GM21576 (cell line): Measurements from ENCODE around the gene SLC38A10.

Experiments used
- ATAC-seq: cut with Tn5 transposase; IDR thresholded peaks from one replicate; pipeline ENCODE4 v1.9.1; 2021; ENCODE audit warnings: mild to moderate bottlenecking, moderate library complexity; ENCODE audit not compliant: unreplicated experiment

The SLC38A10 gene

DNA sequence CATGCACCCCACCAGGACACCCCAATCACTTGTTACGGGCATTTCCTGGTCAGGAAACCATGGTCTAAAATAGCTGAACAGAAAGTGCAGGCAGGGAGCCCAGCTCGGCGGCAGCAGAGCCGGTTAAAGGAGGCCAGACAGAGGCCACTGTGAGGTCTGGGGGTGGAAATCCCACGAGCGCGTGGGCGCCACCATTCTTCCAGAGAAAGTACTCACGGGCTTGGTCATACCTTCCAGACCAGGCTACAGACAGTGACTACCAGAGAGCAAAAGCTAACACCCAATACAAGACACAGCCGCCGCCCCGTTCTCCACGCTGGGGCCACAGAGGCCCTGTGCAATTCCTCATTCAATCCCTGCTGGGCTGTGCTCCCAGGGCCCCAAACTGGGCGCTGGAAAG is 84.2 kb downstream of the SLC38A10 start:
- ATAC-seq: no peak

DNA sequence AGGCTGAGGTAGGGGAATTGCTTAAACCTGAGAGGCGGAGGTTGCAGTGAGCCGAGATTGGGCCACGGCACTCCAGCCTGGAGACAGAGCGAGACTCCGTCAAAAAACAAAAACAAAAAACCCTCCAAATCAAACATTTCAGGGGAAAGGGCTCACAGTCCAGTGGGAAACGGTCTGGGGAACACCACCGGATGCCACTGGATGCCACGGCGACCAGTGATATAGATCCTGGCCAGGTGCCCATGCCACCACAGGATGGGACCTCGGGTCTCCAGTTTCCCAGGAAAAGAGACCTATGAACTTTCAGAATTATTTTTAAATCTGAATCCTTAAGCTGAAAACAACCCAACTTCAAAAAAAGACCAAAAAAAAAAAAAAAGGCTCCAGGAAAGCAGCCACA is 84.6 kb downstream of the SLC38A10 start:
- ATAC-seq: no peak

DNA sequence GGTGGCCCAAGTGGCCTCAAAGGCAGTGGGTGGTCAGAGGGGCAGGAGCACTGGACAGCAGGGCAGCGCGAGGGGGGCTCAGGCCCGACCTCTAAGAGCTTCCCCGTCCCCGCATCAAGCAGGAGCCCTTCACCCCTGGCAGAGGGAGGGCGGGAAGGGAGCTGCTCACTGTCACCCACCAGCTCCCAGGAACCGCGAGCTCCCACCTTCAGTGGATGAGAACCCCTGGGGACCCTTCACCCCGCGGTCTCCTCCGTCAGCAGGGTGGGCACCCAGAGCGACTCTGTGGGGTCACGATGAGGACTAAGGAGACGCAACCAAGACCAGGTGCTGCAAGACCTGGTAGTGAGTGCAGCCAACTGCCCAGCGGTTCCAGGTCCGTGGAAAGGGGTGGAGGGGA is 86.0 kb downstream of the SLC38A10 start:
- no peak for ATAC-seq

DNA sequence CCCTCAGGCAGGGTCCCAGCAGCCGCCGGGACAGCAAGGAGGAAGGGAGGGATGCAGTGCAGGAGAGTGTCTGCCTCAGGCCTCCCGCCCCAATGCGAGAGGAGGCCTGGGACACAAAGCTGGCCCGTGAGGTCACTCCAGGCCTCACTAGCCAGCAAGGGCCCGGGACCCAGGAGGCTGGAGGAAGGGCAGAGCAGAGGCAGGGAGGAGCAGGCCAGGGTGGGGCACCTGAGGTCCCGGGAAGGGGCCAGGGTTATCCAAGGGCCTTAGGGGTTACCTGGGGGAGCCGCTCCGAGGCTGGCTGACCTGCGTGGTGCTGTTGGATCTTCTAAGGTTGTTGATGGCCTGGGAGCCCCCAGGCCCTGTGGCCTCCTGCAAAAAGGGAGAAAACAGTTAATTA is 86.5 kb downstream of the SLC38A10 start:
- no peak for ATAC-seq

DNA sequence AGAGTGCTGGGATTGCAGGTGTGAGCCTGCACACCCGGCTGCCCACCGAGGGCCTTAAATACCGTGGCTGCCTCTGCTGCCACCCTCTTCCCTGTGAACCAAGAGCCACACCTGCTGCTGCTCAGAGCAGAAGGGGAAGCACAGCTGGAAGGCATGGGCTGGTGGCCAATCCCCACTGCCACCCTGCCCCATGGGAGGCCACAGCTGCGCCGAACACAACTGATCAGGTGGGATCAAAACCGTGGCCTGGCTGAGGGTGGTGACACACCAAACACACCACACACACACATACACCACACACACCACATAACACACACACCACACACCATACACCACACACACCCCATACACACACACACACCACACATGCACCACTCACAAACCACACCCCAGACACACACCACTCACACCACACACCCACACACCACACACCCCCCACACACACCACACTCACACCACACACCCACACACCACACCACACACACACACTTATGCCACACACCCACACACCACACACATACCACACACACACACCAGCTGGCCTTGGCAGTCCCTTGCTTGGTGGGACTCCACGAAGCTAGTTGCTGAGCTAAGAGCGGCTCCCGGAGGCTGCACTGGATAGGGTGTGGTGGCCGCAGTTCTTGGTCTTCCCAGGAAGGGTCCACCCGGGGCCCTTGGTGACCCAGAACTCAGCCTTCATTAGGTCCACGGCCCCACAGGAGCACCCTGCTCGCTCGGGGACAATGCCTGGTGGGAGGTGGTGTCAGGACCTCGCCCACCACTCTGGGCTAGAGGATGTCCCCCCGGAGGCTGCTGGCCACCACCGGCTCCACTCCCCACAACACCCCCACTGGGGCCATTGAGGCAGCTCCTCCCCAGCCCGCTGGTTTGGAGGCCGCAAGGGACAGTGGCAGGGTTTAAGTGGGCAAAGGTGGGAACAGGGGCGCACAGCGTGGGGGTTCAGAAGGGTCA is 87.2 kb downstream of the SLC38A10 start:
- no peak for ATAC-seq

DNA sequence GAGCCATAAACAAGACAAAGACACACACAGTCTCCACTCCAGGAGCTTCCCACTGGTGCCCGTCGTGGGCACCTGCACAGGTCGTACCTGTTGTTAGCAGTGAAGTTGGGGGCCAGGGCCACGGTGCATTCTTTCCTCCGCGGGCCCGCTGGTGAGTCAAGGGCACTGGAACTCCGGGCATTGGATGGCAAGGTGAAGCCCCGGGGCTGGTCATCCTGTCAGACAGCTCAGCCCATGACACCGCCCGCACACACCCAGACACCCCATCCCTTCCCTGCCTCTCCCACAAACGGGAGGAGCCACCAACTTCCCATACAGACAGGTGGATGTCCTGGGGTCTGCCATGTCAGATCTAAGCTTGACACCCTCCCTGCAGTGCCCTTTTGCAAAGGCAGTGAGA is 88.5 kb downstream of the SLC38A10 start:
- ATAC-seq: no peak

DNA sequence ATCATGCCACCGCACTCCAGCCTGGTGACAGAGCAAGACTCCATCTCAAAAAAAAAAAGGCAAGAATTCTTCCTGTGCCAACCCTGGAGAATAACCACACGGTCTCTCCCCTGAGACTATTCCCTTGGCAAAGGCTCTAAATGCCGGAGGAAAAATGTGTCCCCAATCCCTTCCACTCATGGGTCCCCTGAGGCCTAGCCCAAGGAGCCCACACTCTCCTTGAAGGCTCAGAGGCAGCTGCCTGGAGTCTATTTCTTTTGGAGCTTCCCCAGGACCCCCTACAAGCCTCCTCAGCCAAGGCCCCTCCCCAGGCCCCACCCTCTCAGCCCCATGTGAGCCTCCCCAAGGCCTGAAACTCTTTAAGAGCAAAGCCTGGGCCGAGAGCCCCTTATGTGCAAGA is 88.9 kb downstream of the SLC38A10 start:
- ATAC-seq: no peak

DNA sequence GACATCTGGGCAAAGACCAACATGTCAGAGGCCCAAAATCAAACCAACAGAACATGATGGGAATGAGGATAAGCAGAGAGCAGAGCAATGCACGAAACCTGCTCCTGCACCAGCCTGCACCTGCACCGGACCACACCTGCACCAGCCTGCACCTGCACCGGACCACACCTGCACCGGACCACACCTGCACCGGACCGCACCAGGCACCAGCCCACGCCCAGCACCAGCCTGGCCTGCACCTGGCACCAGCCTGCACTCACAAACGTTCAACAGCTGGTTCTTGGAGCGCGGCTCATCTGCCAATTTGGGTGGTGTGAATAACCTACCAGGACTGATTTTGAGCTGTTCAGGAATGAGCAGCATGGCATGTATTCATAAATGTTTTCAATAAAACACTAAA is 90.5 kb downstream of the SLC38A10 start:
- no peak for ATAC-seq

DNA sequence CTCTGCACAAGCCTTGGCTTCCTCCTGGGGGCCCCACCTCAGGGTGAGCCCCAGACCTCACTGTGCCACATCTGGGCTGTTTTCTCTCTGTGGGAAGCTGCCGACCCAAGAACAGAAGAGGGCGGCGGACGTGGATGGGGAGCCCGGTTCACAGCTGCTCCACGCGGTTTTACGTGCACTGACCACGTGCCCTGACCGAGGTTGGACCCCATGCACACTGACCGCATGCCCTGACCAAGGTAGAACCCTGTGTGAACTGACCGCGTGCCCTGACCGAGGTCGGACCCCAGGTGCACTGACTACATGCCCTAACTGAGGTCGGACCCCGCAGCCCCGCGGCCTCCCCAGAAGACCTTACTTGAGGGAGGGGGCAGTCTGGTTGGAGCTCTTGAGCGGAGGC is 92.0 kb downstream of the SLC38A10 start:
- no peak for ATAC-seq

DNA sequence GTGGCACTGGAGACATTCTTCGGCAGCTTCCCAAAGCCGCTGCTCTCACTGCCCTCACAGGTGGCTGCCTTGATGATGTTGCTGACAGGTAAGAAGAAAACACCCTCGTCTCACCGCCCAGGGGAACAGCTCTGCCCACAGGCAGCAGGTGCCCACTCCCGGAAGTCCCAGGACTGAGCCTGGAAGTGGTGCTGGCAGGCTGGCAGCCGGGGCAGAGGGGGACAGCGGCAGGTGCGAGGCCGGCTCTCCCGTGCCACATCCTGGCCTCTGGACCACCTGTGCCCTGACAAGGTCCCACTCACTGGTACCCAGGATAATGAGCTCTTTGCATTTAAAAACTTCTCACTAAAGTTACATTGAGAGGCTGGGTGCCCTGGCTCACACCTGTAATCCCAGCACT is 92.8 kb downstream of the SLC38A10 start:
- no peak for ATAC-seq

DNA sequence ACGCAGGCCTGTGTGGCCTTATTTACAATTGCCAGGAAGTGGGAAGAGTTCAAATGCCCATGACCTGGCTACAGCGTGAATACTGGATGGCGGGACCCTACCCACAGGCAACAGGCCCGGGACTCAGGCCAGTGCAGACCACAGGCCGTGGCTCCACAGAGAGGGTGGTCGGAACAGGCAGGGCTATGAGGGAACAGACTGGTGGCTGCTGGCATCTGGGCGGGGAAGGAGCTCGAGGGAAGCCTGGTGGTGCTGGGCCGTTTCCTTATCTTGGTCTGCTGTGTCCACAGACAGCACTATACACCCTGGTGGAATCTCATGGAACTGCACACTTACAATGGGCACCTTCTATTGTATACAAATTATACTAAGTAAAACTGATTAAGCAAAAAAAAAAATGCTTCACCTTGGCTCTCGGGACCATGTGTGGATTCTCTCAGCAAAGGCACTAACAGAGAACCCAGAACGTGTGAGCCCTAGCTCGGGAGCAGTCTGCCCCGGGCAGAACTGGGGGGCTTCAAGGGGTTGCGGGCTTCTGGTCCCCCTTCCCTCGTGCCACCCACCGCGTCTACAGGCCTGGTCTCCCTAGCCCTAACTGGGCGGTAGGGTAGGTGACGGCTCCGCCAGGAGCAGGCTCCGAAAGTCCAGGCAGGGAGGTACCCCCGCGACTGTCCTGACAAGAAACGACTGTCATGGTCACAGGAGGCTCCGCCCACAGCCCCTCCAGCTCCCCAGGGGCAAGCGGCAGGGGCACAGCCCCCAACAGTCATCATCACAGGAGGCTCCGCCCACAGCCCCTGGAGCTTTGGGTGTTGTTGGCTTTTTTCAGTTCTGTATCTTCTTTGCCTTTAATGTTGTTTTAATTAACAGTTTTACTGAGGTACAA is 94.2 kb downstream of the SLC38A10 start:
- no peak for ATAC-seq

DNA sequence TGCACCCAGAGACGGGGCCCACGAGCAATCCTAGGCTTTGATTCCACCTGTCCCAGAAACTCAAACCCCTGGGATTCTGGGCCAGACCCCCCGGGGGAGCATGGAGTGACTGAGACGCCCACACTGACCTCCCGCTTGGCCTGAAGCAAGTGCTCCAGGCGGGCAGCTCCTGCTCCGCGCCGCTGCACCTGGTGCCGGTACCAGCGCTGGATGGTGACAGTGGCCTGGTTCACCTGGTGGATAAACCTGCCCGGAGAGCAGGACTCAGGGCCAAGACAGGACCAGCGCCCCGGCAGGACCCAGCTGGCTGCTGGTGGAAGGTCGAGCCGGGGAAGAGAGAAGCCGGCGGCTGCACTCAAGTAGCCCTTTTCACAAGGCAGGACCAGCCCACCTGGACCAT is 94.9 kb downstream of the SLC38A10 start:
- ATAC-seq: no peak

DNA sequence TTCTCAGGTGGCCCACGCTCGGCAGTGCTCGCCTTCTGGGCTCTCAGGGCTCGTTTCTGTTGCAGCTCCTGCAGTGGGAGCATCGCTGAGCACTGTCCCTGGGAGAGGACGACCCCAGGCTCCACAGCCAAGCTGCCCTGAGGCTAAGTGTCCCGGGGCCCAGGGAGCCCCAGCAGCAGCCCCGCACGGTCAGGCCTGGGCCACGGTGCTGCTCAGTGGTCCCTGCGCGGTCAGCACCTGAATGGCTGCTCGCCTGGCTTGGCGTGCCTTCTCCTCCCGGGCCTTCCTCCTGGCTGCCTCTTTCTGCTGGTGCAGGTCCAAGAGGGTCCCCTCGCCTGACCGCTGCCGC is 95.7 kb downstream of the SLC38A10 start:
- ATAC-seq: no peak

DNA sequence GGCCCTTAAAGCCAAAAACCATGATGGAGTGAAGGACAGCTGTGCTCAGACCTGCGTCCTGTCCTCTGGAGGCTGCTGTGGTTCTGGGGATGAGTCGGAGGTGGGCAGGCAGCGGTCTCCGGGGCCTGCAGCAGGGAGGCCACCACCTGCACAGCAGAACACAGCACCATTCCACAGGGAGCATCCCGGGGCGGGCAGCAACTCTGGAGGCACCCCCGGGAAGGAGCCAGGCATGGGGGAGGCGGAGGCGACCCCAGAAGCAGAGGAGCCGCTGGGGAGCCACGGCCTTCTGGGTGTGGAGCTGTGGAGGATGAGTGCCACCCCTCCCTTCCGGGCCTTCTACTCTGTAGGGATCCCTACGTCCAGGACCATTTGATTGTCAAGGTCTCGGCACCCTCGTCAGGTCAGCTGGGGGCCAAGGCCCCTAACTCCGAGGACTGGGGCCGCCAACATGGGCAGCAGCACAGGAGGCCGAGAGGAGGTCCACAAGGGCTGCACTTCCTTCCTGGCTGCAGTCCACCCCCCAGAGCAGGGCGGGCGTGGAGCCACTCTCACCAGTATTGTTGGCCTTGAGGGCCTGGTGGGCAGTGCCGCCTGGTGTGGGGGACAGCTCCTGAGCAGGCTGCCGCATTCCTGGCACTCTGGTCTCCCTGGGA is 96.2 kb downstream of the SLC38A10 start:
- ATAC-seq: no peak

DNA sequence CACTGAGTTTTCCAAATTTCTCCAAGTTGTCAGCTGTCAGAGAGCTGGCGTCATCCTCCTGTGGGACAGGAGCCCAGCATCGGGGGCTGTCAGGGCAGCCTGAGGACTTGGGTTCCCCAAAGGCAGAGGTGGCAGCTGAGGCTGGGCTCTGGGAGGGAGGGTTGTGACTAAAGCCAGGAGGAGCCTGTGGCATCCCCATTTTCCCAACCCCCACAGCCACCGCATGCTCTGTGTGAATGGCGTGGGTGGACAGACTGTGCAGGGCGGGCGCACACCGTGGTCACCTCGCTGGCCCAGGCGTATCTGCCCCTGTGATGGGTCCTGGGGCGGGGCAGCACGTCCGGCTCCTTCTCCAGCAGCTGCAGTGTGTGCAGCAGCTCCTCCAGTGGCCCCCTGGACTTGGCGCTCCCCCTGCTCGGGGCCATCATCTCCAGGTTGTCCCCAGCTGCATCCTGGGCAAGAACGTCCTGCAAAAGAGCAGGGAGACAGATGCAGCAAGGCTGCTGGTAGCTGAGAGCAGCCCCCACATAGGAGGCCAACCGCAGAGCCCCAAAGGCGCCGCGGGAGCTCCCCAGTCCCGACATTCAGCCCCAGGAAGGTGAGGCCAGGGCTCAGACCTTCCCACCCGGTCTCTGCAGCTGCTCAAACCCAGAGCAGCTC is 97.1 kb downstream of the SLC38A10 start:
- ATAC-seq: no peak

DNA sequence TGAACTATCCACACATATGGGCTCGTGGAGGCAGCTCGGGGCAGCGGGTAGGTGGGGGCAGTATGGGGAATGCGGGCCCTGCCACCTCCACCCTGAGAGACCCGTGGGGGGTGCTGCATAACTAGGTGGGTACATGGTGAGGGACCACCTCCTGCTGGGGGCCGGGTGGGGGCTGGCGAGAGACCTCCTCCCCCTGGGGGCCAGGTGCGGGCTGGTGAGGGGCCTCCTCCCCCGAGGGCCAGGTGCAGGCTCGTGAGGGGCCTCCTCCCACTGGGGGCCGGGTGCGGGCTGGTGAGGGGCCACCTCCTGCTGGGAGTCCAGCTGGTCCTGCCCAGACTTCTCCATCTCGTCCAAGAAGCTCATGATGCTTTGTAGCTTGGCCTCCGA is 97.7 kb downstream of the SLC38A10 start:
- no peak for ATAC-seq

DNA sequence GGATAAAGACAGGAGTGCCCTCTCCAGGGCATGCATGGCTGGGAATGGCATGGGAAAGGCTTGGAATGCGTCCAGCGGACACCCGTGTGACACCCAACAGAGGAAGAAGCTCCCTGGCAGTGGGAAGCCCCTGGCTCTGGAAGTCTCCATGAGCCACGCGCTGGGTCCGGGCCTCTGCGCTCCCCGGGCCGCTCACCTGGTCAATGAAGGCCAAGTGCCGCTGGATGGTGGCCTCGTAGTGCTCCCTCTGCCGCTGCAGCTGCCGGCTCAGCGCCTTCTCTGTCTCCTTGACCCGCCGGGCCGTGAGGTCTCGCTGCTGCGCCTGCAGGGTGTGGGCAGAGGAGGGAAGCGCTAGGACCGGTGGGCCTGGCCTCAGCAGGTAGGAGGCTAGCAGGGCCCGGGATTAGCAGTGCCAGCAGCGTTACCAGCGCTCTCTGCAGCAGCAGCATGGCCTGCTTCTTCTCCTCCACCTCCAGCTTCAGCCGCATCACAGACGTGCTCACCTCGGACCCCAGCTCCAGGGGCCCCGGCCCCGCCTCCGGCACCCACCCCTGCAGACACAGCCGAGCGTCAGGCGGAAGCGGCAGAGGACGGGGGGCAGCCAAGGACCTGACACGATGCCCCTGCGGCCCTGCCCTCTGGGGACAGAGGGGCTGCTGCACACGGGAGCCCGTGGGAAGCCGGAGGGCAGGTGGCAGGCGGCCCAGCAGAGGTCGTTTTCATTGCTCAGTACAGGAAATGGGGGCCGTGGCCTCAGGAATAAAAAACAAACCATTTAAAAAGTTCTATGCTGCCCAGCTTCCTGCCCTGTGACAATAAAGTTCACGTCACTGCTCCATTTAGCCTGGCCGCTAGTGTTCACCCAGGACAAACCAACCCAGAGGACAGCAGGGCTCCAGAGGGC is 98.3 kb downstream of the SLC38A10 start:
- no peak for ATAC-seq

DNA sequence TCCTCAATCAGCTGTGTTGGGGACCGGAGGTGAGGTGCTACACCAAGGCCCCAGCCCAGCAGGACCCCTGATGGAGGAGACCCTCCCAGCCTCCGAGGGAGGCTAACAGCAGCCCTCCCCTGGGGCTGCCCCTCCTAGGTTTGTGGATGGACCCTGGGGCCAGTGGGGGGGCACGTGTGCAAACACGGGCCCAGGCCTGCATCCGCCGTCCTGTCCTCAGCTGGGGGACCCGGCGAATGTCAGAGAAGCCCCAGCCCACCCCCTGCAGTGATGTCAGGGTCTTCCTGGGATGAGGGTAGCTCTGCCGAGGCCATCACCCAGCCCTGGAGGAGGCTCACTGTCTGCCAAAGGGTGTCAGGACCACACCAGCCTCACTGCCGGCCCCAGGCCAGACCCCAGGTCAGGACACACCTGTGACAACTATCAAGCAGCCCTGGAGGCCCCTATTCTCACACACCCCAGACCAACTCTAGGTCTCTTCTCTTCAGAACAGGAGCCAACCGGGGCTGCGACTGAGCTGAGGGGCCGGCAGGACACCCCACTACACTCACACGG is 99.1 kb downstream of the SLC38A10 start:
- no peak for ATAC-seq
